Lower leg skin (tissue), 4 donors: ENCODE measurements around the gene RAB40B. TPM values are rescaled to one million over a fixed set of nuclear protein-coding genes. Genes with fewer than 3 reads are reported as not detected.

ENCODE experiments used
- DNase-seq, 2 donors: peaks; one replicate each; pipeline ENCODE4 v3.0.0-alpha.2; 2019; ENCODE audit warnings: low spot score in 2 of 2
- H3K4me3 ChIP-seq: fragments of 200-600 bp; sonication (generic); 2 replicates; pipeline ENCODE4 v1.5.1; 2017; ENCODE audit warnings: mild to moderate bottlenecking, low read depth; ENCODE audit not compliant: poor library complexity, severe bottlenecking
- POLR2A ChIP-seq, 2 donors: fragments of 450-650 bp; IDR thresholded peaks; one replicate each; pipeline ENCODE4 v1.6.1; 2016 to 2017; ENCODE audit warnings: antibody characterized with exemption in 2 of 2, mild to moderate bottlenecking in 1 of 2, moderate library complexity in 1 of 2
- WGBS, 2 donors: methylation state at CpG; one replicate each; pipeline ENCODE4 v1.1.5; 2018; 5-methylcytosine and 5-hydroxymethylcytosine counted together
- intact Hi-C: fragments of 100-400 bp; cut with DNase I; formaldehyde crosslinking; loops from one replicate; pipeline ENCODE4 v1.15.0; 2023; ENCODE audit warnings: low total_unique reads
- total RNA-seq, 4 donors: library from RNA; depleted of rRNA; stranded (reverse); fragments of >200 nt; gene quantifications; one replicate each; pipeline ENCODE4 v1.1.0, GENCODE V29; 2016
- TF ChIP-seq, protein P1 (sequence below), 3 donors: fragments of 450-650 bp; IDR thresholded peaks; one replicate each; pipeline ENCODE4 v1.5.1; 2016; ENCODE audit warnings: antibody characterized with exemption in 3 of 3, mild to moderate bottlenecking in 3 of 3, moderate library complexity in 2 of 3

Gene RAB40B
- total RNA-seq, 4 donors from 2014 or later = 17.4 to 51.2 (median 27.0) TPM

GRCh38 chr17:82661717-82662683 lies 36.5 kb downstream of the RAB40B start:
- intact Hi-C loops = no loop called here
- H3K4me3 ChIP-seq = no peak overlapping the region
- no peak for TF ChIP-seq POLR2A (IDR thresholded peaks at IDR 0.05)
- TF ChIP-seq, protein P1, sequence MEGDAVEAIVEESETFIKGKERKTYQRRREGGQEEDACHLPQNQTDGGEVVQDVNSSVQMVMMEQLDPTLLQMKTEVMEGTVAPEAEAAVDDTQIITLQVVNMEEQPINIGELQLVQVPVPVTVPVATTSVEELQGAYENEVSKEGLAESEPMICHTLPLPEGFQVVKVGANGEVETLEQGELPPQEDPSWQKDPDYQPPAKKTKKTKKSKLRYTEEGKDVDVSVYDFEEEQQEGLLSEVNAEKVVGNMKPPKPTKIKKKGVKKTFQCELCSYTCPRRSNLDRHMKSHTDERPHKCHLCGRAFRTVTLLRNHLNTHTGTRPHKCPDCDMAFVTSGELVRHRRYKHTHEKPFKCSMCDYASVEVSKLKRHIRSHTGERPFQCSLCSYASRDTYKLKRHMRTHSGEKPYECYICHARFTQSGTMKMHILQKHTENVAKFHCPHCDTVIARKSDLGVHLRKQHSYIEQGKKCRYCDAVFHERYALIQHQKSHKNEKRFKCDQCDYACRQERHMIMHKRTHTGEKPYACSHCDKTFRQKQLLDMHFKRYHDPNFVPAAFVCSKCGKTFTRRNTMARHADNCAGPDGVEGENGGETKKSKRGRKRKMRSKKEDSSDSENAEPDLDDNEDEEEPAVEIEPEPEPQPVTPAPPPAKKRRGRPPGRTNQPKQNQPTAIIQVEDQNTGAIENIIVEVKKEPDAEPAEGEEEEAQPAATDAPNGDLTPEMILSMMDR (IDR thresholded peaks at IDR 0.05) = no peak
- no peak for DNase-seq
- 88 to 89% methylated on average over 31 of the region's 31 CpGs for WGBS, 2 donors

DNA sequence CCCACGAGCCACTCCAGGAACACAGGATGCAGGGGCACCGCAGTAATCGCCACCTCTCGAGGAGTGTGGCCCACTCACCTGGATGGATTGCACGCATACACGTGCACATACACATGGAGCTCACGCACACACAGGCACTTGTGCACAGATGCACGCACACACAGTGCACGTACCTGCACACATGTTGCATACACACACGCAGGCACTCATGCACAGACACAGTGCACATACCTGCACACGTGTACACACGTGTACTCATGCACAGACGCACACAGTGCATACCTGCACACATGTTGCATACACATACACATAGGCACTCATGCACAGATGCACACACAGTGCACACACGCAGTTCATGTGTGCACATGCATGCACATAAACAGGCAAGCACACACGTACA lies 38.6 kb downstream of the RAB40B start:
- WGBS, 2 donors = 94 to 96% methylated on average over 15 of the region's 15 CpGs
- TF ChIP-seq, protein P1 (IDR thresholded peaks at IDR 0.05) = no peak
- no peak for TF ChIP-seq POLR2A (IDR thresholded peaks at IDR 0.05)
- intact Hi-C loops = no loop called here
- no peak overlapping the region for H3K4me3 ChIP-seq
- no peak for DNase-seq

- no peak for TF ChIP-seq POLR2A (IDR thresholded peaks at IDR 0.05)
- TF ChIP-seq, protein P1 (IDR thresholded peaks at IDR 0.05) = no peak
- DNase-seq = no peak
- 94 to 98% methylated on average over 33 to 36 of the region's 36 CpGs for WGBS, 2 donors
- intact Hi-C loops = no loop called here
- H3K4me3 ChIP-seq = no peak overlapping the region
Measured at GRCh38 chr17:82658796-82659452, 39.6 kb downstream of the RAB40B start.

DNA sequence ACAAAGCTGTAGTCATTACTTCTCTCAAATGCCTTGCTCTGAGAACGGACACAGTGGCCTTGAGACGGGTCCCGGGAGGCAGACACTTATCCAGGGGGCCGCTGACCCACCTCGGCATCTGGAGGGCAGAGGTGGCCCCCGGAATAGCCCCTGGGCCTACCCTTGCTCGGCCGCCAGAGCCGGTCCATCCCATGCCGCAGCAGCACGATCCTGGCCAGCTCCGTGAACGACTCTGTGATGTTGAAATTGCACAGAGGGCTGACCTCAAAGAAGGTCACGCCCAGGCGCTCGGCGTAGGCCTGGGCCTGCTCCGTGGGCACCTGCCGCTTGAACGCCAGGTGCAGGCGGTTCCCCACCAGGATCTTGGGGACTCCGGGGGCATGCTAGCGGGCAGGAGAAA lies 40.2 kb downstream of the RAB40B start:
- DNase-seq = no peak
- TF ChIP-seq, protein P1 (IDR thresholded peaks at IDR 0.05) = no peak
- no peak for TF ChIP-seq POLR2A (IDR thresholded peaks at IDR 0.05)
- intact Hi-C loops = no loop called here
- H3K4me3 ChIP-seq = no peak overlapping the region
- WGBS, 2 donors = 94 to 95% methylated on average over 10 to 20 of the region's 23 CpGs

GRCh38 chr17:82657926-82658325 lies 40.6 kb downstream of the RAB40B start:
- DNase-seq = no peak
- no peak for TF ChIP-seq POLR2A (IDR thresholded peaks at IDR 0.05)
- TF ChIP-seq, protein P1 (IDR thresholded peaks at IDR 0.05) = no peak
- 95% methylated on average over 15 to 19 of the region's 19 CpGs for WGBS, 2 donors
- H3K4me3 ChIP-seq = no peak overlapping the region
- intact Hi-C loops = no loop called here
